A673 (cell line): ENCODE measurements around the gene SLC8A2.

Experiments used
- CTCF ChIP-seq: fragments of 300-800, 200-600 bp; sonication (generic); conservative IDR thresholded peaks from 2 replicates; pipeline ENCODE4 v1.5.1; 2017; ENCODE audit warnings: low read depth, mild to moderate bottlenecking, antibody characterized with exemption, low read length, moderate library complexity, mixed read lengths
- EZH2 ChIP-seq: fragments of 200-600 bp; sonication (generic); IDR thresholded peaks from 2 replicates; pipeline ENCODE4 v1.6.1; 2017; ENCODE audit warnings: borderline replicate concordance, low read depth, mild to moderate bottlenecking, mixed read lengths, antibody characterized with exemption, low read length; ENCODE audit not compliant: poor library complexity, severe bottlenecking

GRCh38 chr19:47456721-47457474 is 14.8 kb downstream of the SLC8A2 start:
- TF ChIP-seq CTCF (no peak), EZH2 (no peak)
